GM12874 (cell line): ENCODE data around the gene TRIM75.

Source experiments
- TF ChIP-seq, protein P1 (sequence below): IDR thresholded peaks from 2 replicates; pipeline ENCODE4 v1.5.1; 2011; ENCODE audit warnings: low read depth, mild to moderate bottlenecking, control low read depth, low read length, moderate library complexity; ENCODE audit not compliant: insufficient read depth

Gene TRIM75

DNA sequence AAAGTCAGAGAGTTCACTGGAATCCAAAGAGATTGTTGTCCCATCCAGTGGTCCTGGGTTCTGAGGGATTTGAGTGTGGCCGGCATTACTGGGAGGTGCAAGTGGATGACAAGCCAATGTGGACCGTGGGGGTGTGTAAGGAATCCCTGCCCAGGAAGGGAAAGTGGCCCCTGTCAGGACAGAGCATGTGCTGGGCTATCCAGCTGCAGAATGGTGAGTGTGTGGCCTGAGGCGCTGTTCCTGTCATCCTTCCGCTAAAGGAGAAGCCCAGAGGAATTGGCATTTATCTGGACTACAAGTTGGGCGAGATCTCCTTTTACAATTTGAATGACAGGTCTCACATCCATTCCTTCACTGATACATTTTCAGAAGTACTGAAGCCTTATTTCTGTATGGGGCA, 42.3 kb upstream of the TRIM75 start:
- TF ChIP-seq, protein P1, sequence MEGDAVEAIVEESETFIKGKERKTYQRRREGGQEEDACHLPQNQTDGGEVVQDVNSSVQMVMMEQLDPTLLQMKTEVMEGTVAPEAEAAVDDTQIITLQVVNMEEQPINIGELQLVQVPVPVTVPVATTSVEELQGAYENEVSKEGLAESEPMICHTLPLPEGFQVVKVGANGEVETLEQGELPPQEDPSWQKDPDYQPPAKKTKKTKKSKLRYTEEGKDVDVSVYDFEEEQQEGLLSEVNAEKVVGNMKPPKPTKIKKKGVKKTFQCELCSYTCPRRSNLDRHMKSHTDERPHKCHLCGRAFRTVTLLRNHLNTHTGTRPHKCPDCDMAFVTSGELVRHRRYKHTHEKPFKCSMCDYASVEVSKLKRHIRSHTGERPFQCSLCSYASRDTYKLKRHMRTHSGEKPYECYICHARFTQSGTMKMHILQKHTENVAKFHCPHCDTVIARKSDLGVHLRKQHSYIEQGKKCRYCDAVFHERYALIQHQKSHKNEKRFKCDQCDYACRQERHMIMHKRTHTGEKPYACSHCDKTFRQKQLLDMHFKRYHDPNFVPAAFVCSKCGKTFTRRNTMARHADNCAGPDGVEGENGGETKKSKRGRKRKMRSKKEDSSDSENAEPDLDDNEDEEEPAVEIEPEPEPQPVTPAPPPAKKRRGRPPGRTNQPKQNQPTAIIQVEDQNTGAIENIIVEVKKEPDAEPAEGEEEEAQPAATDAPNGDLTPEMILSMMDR: no peak

DNA sequence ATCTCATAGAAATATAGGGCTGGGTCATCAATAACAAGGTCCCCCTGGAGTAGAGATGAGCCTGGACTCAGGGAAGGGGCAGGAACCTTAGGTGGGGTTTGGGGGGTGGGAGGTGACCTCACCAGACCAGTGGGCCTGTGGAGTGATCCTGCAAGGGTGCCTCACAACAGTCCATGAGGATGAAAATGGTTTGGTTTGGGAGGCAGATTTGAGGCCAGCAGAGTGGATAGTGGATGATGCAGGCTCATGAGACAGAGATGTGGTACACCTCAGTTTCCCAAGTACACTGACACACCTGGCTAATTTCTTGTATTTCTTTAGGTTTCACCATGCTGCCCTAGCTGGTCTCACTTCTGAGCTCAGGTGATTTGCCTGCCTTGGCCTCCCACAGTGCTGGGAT, 40.0 kb upstream of the TRIM75 start:
- TF ChIP-seq, protein P1: no peak

DNA sequence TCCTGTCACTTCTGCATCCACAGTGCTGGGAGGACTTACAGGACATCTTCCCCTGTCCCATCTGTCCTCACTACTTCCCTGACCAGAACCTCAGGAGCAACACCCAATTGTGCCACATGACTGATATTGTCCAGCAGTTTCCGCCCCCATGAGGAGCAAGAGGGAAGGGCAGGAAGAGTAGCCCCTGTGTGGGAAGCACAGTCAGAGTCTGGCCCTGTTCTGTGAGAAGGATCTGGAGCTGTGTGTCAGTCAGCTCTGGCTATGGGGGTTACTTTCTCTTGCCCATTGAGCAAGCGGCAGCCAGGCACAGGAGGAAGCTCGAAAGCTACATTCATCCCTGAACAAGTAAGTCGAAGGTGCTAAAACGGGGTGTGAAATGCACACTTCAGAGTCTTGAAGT, 36.7 kb upstream of the TRIM75 start:
- TF ChIP-seq, protein P1: peak; percentile 16; the same call in 1 of the 2 replicates

DNA sequence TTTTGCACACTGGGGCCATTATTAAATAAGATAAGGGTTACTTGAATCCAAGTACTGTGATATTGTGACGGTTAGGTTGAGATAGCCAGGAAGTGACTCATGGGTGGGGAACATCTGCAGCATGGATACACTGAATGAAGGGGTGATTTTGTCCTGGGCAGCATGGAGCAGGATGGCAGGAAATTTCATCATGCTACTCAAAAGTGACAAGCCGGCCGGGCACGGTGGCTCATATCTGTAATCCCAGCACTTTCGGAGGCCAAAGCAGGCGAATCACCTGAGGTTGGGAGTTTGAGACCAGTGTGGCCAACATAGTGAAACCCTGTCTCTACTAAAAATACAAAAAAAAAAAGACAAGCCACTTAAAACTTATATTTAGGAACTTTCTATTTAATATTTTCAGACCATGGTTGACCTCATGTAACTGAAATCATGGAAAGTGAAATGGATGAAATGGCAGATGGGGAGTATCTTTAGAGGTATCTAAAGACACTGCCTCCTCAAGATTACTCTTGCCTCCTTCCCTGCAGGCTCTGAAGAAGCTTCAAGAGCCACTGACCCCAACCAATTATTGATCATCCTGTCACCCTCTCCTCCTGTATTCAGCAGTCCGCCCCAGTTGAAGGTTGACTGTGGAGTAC, 25.8 kb upstream of the TRIM75 start:
- TF ChIP-seq, protein P1: no peak

DNA sequence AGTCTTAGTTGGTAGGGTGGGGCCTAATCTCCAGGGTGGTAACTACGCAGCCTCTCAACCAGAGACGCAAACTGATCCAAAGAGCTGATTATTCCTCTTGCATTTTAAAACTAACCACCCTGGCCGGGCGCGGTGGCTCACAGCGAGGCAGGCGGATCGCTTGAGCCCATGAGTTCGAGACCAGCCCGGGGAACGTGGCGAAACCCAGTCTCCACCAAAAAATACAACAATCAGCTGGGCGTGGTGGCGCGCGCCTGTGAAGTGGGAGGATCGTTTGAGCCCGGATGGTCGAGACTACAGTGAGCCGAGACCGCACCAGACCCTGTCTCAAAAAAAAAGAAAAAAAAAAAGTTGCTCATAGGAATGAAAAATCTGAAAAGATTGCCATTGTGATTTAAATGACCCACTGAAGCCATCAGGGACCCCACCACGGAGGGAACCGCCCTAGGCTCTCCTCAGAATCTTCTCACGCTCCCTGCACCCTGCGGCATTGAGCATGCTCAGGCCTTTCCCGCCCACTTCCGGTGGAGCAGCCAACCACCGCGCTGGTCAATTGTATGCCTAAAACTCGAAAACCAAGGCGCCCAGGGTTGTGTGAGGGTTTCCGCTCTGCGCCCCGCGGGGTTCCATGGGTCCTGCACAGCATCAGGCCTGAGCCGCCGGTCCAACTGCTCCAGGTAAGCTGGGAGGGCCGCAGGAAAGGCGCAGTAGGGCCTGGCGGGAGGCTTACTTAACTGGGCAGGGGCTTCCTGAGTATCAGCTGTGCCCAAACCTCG, 22.0 kb upstream of the TRIM75 start, which contains the start of gene TRIM60:
TSS of gene TRIM60 (plus strand) at position 564 of the 776 bp plus-strand sequence. CDS start 8,074 bp downstream, outside the sequence.
- TF ChIP-seq, protein P1: no peak

DNA sequence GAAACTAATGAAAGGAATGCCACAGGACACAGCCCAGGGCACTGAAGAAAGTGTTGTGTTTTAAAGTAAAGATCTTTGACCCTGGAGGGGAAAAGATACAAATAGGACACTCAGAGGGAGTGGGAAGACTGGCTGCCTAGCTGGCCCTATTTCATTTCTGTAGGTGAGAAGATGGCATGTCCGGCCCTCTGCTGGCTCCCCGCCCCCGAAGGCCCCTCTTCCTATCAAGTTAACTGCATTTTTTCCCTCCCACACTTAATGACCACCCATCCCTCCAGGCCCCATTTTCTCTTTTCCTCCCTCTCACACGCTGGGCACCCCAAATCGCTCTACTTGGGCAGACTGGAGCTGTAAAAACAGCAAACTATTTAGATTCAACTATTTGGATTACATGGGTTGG, 5.5 kb upstream of the TRIM75 start:
- TF ChIP-seq, protein P1: no peak

DNA sequence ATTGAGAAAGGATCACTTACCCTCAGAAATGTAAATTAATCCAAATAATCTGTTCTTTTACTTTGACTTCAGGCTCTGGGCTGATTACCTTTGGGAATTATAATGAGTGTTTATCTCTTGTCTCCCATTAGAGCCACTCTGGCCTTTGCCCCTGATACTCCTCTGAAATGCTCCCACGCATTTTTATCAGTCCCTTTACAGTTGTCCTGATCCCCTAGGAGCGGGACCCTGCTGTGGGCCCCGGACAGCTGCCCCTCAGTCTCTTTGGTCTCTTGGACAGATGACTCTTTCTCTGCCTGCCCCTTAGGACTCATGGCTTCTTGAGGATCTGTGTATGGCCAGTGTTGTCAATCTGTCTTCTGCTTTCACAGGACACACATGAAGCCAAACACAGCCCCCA, 1.0 kb upstream of the TRIM75 start:
- TF ChIP-seq, protein P1: no peak
